ENCODE data around the gene DNAJB12.

DNAJB12 gene

GRCh38 chr10:72344932-72345331, 9.8 kb downstream of the DNAJB12 start:
- TF ChIP-seq, protein P1, sequence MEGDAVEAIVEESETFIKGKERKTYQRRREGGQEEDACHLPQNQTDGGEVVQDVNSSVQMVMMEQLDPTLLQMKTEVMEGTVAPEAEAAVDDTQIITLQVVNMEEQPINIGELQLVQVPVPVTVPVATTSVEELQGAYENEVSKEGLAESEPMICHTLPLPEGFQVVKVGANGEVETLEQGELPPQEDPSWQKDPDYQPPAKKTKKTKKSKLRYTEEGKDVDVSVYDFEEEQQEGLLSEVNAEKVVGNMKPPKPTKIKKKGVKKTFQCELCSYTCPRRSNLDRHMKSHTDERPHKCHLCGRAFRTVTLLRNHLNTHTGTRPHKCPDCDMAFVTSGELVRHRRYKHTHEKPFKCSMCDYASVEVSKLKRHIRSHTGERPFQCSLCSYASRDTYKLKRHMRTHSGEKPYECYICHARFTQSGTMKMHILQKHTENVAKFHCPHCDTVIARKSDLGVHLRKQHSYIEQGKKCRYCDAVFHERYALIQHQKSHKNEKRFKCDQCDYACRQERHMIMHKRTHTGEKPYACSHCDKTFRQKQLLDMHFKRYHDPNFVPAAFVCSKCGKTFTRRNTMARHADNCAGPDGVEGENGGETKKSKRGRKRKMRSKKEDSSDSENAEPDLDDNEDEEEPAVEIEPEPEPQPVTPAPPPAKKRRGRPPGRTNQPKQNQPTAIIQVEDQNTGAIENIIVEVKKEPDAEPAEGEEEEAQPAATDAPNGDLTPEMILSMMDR (IDR thresholded peaks at IDR 0.05; ENCODE audit: low read depth, low read length, missing control alignments), result no peak
- H3K4me3 ChIP-seq (replicated peaks; ENCODE audit: low read depth, low read length), result no peak overlapping the region
- DNase-seq (ENCODE audit: extremely low read depth, low read depth), result no peak

GRCh38 chr10:72342911-72343310, 11.8 kb downstream of the DNAJB12 start:
- TF ChIP-seq, protein P1 (IDR thresholded peaks at IDR 0.05; ENCODE audit: low read depth, low read length, missing control alignments), result no peak
- DNase-seq (ENCODE audit: extremely low read depth, low read depth), result no peak
- H3K4me3 ChIP-seq (replicated peaks; ENCODE audit: low read depth, low read length), result no peak overlapping the region

- TF ChIP-seq, protein P1 (IDR thresholded peaks at IDR 0.05; ENCODE audit: low read depth, low read length, missing control alignments), result peak; percentile 96
- DNase-seq (ENCODE audit: extremely low read depth, low read depth), result no peak
- no peak overlapping the region for H3K4me3 ChIP-seq (replicated peaks; ENCODE audit: low read depth, low read length)
Observed at GRCh38 chr10:72340510-72341261, 14.0 kb downstream of the DNAJB12 start.

GRCh38 chr10:72338180-72338579, 16.5 kb downstream of the DNAJB12 start:
- no peak for DNase-seq (ENCODE audit: extremely low read depth, low read depth)
- TF ChIP-seq, protein P1 (IDR thresholded peaks at IDR 0.05; ENCODE audit: low read depth, low read length, missing control alignments), result no peak
- no peak overlapping the region for H3K4me3 ChIP-seq (replicated peaks; ENCODE audit: low read depth, low read length)

- no peak for DNase-seq (ENCODE audit: extremely low read depth, low read depth)
- TF ChIP-seq, protein P1 (IDR thresholded peaks at IDR 0.05; ENCODE audit: low read depth, low read length, missing control alignments), result no peak
- no peak overlapping the region for H3K4me3 ChIP-seq (replicated peaks; ENCODE audit: low read depth, low read length)
Observed at GRCh38 chr10:72337722-72338121, 17.0 kb downstream of the DNAJB12 start.

DNA sequence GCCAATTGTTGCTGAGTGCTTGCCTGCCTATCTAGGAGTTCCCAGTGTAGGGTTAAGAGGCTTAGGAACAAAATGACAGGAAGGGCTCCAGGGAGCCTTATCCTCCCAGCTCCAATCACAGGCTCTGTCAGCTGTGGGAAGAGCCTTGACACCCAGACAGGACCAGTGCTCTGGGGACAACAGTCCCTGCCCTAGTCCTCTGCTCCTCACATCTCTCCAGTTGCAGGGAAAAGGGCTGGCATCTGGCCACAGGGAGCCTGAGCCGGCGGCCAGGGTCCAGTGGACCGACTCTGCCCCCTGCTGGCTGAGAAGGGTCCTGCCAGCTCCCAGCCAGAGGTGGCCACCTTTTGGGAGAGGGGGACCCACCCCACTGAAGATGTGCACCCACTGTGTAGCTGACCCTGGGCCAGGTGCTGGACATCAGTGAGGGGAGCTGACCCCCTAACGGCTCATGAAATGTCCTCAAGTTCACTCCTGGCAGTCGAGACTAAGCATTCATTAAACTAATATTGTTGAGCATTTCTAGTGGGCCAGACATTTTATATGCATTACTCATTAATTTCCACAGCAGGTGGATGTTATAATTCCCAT, 17.6 kb downstream of the DNAJB12 start:
- H3K4me3 ChIP-seq (replicated peaks; ENCODE audit: low read depth, low read length), result no peak overlapping the region
- TF ChIP-seq, protein P1 (IDR thresholded peaks at IDR 0.05; ENCODE audit: low read depth, low read length, missing control alignments), result peak; percentile 96
- no peak for DNase-seq (ENCODE audit: extremely low read depth, low read depth)
